Skin of body (tissue), 2 donors: ENCODE data around the gene BMP6. TPM values are rescaled to one million over a fixed set of nuclear protein-coding genes. Genes with fewer than 3 reads are reported as not detected.

Experiments used
- DNase-seq: peaks from one replicate; lab custom pipeline; 2025; lab: John Stamatoyannopoulos, UW
- total RNA-seq: library from RNA; depleted of rRNA; stranded (reverse); fragments of >200 nt; gene quantifications from one replicate; pipeline ENCODE4 v1.2.3, GENCODE V29; 2014

The BMP6 gene
- total RNA-seq, 1 donor from 2014 or later = 3.7 TPM

GRCh38 chr6:7902867-7903266 lies 177.0 kb downstream of the BMP6 start:
- no peak for DNase-seq

GRCh38 chr6:7903673-7904072 lies 177.8 kb downstream of the BMP6 start:
- DNase-seq = no peak

- no peak for DNase-seq
Observed at GRCh38 chr6:7904654-7905319, 178.9 kb downstream of the BMP6 start.

GRCh38 chr6:7905416-7905815 lies 179.5 kb downstream of the BMP6 start:
- DNase-seq = no peak

- no peak for DNase-seq
Observed at GRCh38 chr6:7906741-7907140, 180.8 kb downstream of the BMP6 start.

GRCh38 chr6:7907159-7907558 lies 181.3 kb downstream of the BMP6 start:
- DNase-seq = no peak

- DNase-seq = no peak
Observed at GRCh38 chr6:7909323-7910276, 183.7 kb downstream of the BMP6 start.

GRCh38 chr6:7910298-7910653 lies 184.4 kb downstream of the BMP6 start:
- DNase-seq = no peak

- DNase-seq = peak; percentile 57
Observed at GRCh38 chr6:7910654-7911344, 184.9 kb downstream of the BMP6 start, which contains the start of gene TXNDC5. TSS of gene TXNDC5 (minus strand) at chr6:7910788. CDS start at chr6:7910776, 12 bp downstream.

GRCh38 chr6:7911345-7911725 lies 185.4 kb downstream of the BMP6 start:
- no peak for DNase-seq

GRCh38 chr6:7912024-7912423 lies 186.1 kb downstream of the BMP6 start:
- DNase-seq = no peak

GRCh38 chr6:7912736-7913517 lies 187.0 kb downstream of the BMP6 start:
- no peak for DNase-seq

GRCh38 chr6:7914311-7914710 lies 188.4 kb downstream of the BMP6 start:
- DNase-seq = no peak

- DNase-seq = peak; percentile 50
Observed at GRCh38 chr6:7914991-7915789, 189.3 kb downstream of the BMP6 start.

- no peak for DNase-seq
Observed at GRCh38 chr6:7916959-7917358, 191.1 kb downstream of the BMP6 start.

GRCh38 chr6:7917729-7918128 lies 191.8 kb downstream of the BMP6 start:
- DNase-seq = no peak

GRCh38 chr6:7918403-7918802 lies 192.5 kb downstream of the BMP6 start:
- no peak for DNase-seq

- DNase-seq = no peak
Observed at GRCh38 chr6:7919871-7920270, 194.0 kb downstream of the BMP6 start.

GRCh38 chr6:7920425-7920824 lies 194.5 kb downstream of the BMP6 start:
- no peak for DNase-seq

GRCh38 chr6:7921046-7921445 lies 195.1 kb downstream of the BMP6 start:
- no peak for DNase-seq
